RPMI7951 (cell line): Measurements from ENCODE around the gene IL33. TPM values are rescaled to one million over a fixed set of nuclear protein-coding genes. Genes with fewer than 3 reads are reported as not detected.
"Not testable (repeated sequence)": the region's sequence is repeated elsewhere in the genome, so short reads cannot be mapped to it uniquely, and the experiment has no call there.

Source experiments
- DNase-seq: peaks from one replicate; pipeline ENCODE4 v3.0.0-alpha.2; 2012; ENCODE audit warnings: low read depth
- total RNA-seq: library from RNA; depleted of rRNA; stranded (reverse); fragments of >200 nt; shearing (Covaris generic); gene quantifications from 2 replicates; pipeline ENCODE4 v1.2.3, GENCODE V29; 2014; rRNA removed

IL33 gene
- under 0.01 TPM in 1 of 2 replicates, not detected in the other for total RNA-seq

GRCh38 chr9:6215562-6215961 is at the start of gene IL33:
TSS of gene IL33 (plus strand) at chr9:6215807. CDS start at chr9:6241695, 25,888 bp downstream.
- no peak for DNase-seq

GRCh38 chr9:6171667-6172066 is 43.9 kb upstream of the IL33 start:
- no peak for DNase-seq

- DNase-seq, result no peak
Observed at GRCh38 chr9:6173914-6174313, 41.7 kb upstream of the IL33 start.

GRCh38 chr9:6182549-6183226 is 32.9 kb upstream of the IL33 start:
- not testable (repeated sequence) for DNase-seq

GRCh38 chr9:6183227-6183551 is 32.4 kb upstream of the IL33 start:
- no peak for DNase-seq

GRCh38 chr9:6183627-6184026 is 32.0 kb upstream of the IL33 start:
- DNase-seq, result no peak

- peak; percentile 3 for DNase-seq
Observed at GRCh38 chr9:6184749-6185645, 30.6 kb upstream of the IL33 start.

GRCh38 chr9:6186691-6187090 is 28.9 kb upstream of the IL33 start:
- no peak for DNase-seq

- DNase-seq, result no peak
Observed at GRCh38 chr9:6187272-6187671, 28.3 kb upstream of the IL33 start.

- DNase-seq, result no peak
Observed at GRCh38 chr9:6188466-6188865, 27.1 kb upstream of the IL33 start.

GRCh38 chr9:6188906-6189305 is 26.7 kb upstream of the IL33 start:
- DNase-seq, result no peak

GRCh38 chr9:6194934-6195333 is 20.7 kb upstream of the IL33 start:
- no peak for DNase-seq

GRCh38 chr9:6195714-6196360 is 19.8 kb upstream of the IL33 start:
- DNase-seq, result no peak

- DNase-seq, result no peak
Observed at GRCh38 chr9:6197330-6197729, 18.3 kb upstream of the IL33 start.

- DNase-seq, result no peak
Observed at GRCh38 chr9:6198251-6198650, 17.4 kb upstream of the IL33 start.

- DNase-seq, result no peak
Observed at GRCh38 chr9:6199596-6199995, 16.0 kb upstream of the IL33 start.

- no peak for DNase-seq
Observed at GRCh38 chr9:6200761-6201160, 14.8 kb upstream of the IL33 start.

GRCh38 chr9:6209966-6210365 is 5.6 kb upstream of the IL33 start:
- DNase-seq, result no peak

GRCh38 chr9:6212722-6213375 is 2.8 kb upstream of the IL33 start:
- no peak for DNase-seq

GRCh38 chr9:6214434-6214833 is 1.2 kb upstream of the IL33 start:
- DNase-seq, result no peak

- no peak for DNase-seq
Observed at GRCh38 chr9:6214903-6215302, 704 bp upstream of the IL33 start.

- no peak for DNase-seq
Observed at GRCh38 chr9:6216002-6216401, 395 bp downstream of the IL33 start.
